HG03565 (cell line): ENCODE data around the gene THBD.

Source experiments
- ATAC-seq: cut with Tn5 transposase; IDR thresholded peaks from one replicate; pipeline ENCODE4 v1.9.1; 2021; ENCODE audit warnings: mild to moderate bottlenecking, moderate library complexity; ENCODE audit not compliant: unreplicated experiment

The THBD gene

DNA sequence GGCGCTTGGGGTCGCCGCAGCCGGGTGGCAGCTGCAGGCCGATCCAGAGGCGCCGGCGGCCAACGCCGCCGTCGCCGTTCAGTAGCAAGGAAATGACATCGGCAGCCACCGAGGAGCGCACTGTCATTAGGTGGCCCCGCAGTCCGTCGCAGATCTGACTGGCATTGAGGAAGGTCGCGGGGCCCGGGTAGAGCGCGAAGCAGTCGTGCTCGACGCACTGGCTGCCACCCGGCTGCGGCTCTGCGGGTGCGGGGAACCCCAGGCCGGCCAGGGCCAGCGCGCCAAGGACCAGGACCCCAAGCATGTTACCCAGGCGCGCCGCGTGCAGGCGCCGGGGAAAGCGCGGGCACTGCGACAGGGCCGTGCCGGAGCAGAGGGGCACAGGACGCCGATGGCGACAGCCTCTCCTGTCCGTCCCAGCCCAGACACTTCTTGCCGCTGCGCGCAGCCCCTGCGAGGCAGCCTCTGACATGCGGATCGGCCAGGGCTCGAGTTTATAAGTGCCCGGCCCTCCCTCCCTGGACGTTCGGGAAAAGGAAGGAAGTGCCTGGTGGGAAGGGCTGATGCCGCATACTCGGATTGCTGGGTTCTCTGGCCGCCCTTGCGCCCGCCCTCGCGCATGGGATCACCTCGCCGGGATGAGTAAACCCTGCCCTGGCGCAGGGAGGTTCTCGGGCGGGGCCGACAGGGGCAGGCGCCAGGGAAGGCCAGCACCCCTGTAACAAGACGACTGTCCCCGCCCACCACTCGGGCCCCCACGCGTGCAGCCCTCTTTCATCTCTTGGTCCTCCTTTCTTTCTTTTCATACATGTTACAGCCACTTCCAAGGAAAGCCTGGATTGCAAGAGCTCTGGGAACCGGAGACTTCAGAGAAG is at the start of gene THBD:
THBD (minus strand) TSS at position 472 of the 875 bp plus-strand sequence; CDS start at position 304, 168 bp downstream.
- ATAC-seq, result no peak

DNA sequence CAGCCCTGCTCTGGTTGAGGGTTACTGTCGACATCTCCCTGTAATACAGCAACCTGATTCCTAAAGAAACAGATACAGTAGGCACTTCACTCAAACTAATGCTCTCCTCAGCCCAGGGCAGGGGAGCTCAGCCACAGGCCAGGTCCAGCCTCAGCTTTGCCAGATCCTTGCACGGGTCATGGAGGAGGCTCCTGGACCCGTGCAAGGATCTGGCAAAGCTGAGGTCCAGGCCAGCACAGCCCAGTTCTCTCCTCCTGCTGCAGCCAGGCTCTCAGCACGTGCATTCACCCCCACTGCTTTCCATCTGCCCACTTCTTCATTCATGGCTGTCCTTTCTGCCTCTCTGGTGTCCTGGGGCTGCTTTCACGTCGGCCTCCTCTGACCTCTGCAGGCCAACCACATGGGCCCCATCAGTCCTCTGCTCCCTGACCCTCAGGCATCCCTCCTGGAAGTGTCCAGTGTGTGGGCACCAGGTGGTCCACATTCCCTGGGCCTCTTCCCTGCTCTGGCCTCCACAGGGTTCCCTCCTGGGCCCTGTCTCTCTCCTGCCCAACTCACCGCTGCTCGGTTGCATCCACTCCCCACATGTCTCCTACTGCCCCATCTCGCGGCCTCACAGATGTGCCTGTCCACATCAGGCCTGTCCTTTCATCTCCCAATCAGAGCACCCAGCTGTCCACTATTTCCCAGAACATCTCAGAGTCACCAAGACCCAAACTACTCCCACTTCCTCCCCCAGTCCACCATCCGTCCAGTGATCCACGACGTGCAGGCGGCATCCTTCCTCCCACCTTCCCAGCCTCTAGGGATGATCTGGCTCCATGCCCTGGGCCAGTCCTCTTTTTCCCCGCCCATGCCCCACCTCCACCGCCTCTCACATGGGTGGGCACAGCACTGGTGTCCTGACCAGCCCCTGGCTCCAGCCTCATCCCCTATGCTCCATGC is 48.4 kb upstream of the THBD start:
- ATAC-seq, result no peak

DNA sequence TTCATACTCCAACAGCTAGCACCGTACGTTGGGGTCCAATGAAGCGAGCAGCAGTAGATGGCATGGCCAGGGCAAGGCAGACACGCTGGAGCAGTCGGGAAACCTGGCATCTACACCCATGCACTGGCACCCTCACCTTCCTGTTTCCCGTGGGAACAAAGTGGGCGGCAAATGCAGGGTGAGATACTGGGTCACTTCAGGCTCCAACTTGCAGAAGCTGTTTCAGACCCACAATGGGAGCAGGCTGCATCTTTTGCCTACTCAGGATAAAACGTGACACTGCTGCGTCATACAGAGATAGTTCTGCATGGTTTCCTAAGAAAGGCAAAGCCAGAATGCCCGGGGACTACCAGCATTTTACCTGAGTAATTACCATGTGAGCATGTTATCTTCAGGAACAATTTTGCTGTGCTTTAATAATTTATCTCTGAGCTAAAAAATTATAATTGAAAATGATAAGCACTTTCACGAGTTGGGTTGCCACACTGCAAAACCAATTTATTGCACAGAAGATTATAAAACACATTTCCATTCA is 47.6 kb upstream of the THBD start:
- ATAC-seq, result no peak

DNA sequence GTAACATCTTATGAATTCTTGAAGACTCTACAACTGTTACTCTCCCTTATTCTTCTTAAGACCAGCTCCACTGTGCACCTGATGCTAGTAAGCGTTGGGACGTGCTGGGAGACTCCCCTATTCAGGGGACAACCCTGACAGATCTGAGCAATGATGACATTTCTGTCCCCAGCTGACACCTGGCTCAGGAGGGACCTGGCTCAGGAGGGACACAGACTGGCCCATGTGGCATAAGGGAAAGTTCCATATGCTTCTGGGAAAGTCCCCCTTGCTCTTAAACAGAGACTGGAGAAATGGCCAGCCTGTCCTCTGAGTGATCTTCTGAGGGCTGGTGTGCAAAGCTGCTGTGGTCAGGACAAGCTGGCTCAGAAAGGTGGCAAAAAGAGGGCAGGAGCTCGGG is 46.6 kb upstream of the THBD start:
- ATAC-seq, result no peak

- no peak for ATAC-seq
These were observed 46.0 kb upstream of the THBD start for GRCh38 chr20:23095499-23095898.

GRCh38 chr20:23094927-23095326 is 45.5 kb upstream of the THBD start:
- no peak for ATAC-seq

- ATAC-seq, result no peak
These were observed 44.9 kb upstream of the THBD start for GRCh38 chr20:23094213-23094896.

DNA sequence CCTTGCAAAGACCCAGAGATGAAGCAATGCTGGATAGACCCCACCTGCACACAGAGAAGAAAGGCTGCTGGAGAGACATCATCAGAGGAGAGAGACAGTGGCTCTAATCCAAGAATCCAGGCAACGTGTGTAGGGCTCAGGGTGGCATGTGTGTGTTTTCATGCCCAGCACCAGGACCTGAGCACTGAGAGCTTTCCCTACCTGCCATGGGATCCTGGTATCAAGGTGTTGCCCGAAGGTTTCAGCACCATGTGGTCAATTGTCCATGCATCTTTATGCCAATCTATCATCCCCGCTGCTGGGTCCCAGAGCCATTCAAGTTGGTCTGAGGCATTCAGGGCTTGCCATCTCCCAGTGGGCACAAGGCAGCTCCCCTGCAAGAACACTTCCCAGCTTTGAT is 44.1 kb upstream of the THBD start:
- ATAC-seq, result no peak

DNA sequence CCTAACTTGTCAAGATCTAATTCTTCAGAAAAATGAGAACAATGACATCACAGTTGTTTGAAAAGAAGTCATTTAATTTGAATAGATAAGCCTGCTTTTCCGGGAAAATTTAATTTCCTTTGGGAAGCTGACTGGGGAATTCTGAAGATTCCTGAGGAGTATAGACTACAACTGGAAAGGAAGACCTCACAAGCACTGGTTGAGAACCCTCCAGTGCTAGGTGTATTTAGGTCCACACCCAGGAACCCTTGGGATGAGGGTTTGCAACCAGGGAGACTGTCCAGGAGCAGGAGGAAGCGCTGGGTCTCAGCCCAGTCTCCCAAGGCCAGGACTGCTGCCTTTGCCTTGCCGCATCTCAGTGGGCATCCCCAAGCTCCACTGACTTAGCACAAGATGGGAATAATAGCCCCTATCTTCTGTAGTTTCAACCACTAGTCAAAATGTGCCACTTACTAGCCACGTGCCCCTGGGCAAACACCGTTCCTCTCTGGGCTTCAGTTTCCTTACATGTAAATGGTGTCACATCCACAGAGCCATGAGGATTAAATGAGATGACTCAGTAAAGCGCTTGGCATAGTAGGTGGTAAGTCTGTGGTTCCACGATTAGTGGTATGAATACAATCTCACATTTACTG is 43.5 kb upstream of the THBD start:
- no peak for ATAC-seq

DNA sequence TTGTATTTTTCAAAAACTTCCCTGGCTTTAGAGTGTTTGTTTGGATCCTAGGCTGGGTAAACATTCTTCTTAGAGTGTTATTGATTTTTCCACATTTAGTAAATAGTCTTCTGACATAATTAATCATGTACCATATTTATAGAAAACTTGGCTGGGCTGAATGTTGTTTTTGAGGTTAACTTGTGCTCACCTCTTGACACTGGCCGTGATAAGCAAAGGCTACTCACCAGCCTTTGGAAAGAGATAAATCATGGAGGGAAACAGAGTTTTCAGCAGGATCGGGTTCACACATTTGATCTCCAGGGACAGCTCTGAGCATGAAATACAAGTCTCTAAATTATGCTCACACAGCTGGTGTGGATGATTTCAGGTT is 42.9 kb upstream of the THBD start:
- no peak for ATAC-seq

- no peak for ATAC-seq
These were observed 42.4 kb upstream of the THBD start for GRCh38 chr20:23091721-23092383.

DNA sequence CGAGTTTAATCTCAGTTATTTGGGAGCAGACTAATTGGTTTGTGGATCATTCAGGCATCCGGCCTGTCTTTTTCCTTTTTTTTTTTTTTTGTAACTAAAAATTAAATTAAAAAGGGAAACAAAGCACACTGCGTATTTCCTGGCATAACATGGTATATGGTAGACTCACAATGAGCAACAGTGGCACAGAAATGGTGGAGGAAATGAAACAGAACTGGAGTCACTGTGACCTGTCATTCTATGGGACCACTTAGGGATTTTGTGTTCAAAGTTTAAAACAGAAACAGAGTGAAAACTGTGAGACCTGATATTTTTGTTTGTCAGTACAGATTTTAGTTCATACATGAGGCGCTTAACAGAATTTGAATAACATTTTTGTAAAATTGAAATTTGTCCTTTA is 41.4 kb upstream of the THBD start:
- no peak for ATAC-seq

GRCh38 chr20:23090147-23090546 is 40.7 kb upstream of the THBD start:
- no peak for ATAC-seq

DNA sequence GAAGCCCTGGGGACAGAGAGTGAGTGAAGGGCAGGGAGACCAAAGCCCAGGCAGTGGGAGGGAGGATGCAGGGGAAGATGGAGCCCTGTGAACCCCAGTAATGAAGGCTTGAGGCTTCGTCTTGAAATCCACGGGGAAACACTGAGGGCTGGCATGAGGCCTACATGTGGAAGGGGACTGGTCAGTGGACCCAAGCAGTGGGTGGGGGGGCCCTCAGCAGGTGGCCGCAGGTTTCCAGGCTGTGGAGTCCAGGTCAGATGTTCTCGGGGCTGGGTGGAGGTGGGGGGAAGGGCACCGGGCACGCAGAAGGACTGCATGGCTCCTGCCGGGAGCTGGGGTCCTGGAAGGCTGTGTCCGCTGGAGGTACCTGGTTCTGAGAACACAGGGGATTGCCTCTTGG is 39.4 kb upstream of the THBD start:
- no peak for ATAC-seq

GRCh38 chr20:23087587-23088251 is 38.2 kb upstream of the THBD start:
- ATAC-seq, result no peak

DNA sequence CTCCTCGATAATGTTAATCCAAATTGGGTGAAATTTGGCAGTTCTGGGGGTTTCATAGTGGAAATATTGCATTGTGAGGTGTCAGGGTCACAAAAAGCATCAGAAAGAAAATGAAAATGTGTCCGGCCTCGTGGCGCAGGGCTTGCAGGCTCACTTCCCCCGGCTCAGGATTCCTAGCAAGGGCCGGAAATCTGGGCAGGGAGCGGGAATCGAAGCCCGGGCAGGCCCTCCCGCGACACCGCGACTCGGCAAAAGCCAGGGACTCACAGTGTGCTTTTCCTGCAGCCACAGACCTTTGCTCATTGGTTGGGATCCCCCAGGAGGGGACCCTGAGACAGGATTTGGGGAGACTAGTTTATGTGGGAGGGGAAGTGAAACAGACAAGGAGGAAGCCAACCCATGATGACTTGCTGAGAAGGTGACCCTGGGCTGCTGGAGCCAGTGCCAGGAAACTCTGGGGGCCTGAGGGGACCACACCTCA is 37.5 kb upstream of the THBD start:
- no peak for ATAC-seq

GRCh38 chr20:23086056-23086566 is 36.6 kb upstream of the THBD start, which contains the start of gene CD93:
CD93 (minus strand) TSS chr20:23086324; CDS start chr20:23086192, 132 bp downstream.
- ATAC-seq, result no peak

GRCh38 chr20:23085436-23086055 is 36.1 kb upstream of the THBD start:
- no peak for ATAC-seq
